ENCODE data around the gene IRX1.

Gene IRX1

DNA sequence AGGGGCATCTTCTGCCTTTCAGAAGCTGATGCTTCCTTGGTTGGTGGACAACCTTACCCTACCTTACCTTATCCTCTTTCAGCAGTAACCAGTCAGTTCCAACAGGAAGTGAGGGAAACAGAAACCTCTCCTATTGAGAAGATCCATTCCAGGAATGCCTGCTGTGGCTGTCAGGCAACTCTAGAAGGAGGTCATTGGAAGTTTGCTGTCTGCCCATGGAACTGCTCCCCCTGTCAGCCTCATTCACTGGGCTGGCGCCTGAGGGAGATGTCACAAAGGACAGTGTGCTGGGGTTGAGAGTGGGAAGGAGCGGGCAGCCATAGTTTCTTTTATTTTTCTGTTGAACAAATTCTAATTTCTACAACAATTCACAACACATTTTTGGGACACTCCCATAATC is 54.7 kb downstream of the IRX1 start:
- H3K4me3 ChIP-seq (ENCODE audit: low read depth, low read length), result no peak overlapping the region

DNA sequence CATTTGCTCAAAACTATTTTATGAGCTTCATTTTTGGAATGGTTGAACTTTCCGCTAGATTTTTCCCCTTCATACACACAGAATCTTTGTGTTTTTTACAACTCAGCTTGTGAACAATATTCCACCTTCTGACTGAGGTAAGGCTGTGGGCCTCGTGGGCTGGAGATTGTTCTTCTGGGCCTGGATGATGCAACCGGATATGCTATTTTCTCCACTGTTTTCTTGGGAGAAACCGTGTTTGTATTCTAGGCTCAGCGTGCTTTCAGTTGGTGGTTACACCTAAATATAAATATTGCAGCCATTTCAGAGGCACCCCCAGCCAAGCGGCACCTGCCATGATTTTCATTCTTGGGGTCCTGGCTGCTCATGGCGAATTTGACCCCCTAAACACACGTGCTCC is 55.2 kb downstream of the IRX1 start:
- no peak overlapping the region for H3K4me3 ChIP-seq (ENCODE audit: low read depth, low read length)

All from iPS-11a (cell line).